VCaP (cell line): ENCODE measurements around the gene ELMO1.

Source experiments
- H3K27ac ChIP-seq: fragments of 450-650 bp; 2 replicates; pipeline ENCODE4 v1.5.1; 2017
- TF ChIP-seq, protein P1 (sequence below): fragments of 450-650 bp; conservative IDR thresholded peaks from 2 replicates; pipeline ENCODE4 v1.5.1; 2017; ENCODE audit warnings: mild to moderate bottlenecking, moderate library complexity

Gene ELMO1

DNA sequence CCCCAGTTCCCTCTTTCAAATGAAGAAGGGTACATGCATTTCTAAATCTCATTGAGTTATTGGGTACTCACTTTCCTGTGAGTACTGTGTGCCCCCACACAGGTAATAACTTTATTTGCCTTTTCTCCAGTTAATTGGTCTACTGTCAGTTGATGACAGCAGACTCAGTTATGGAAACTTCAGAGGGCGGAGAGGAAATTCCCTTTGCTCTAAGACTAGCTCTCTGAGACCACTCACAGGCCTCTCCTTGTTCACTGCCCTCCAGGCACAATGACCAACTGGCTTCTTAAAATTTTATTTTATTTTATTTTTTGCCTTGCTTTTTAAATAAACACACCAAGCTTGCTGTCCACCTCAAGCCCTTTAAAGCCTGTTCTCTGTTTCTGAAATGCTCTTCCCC lies 488.6 kb downstream of the ELMO1 start:
- TF ChIP-seq, protein P1, sequence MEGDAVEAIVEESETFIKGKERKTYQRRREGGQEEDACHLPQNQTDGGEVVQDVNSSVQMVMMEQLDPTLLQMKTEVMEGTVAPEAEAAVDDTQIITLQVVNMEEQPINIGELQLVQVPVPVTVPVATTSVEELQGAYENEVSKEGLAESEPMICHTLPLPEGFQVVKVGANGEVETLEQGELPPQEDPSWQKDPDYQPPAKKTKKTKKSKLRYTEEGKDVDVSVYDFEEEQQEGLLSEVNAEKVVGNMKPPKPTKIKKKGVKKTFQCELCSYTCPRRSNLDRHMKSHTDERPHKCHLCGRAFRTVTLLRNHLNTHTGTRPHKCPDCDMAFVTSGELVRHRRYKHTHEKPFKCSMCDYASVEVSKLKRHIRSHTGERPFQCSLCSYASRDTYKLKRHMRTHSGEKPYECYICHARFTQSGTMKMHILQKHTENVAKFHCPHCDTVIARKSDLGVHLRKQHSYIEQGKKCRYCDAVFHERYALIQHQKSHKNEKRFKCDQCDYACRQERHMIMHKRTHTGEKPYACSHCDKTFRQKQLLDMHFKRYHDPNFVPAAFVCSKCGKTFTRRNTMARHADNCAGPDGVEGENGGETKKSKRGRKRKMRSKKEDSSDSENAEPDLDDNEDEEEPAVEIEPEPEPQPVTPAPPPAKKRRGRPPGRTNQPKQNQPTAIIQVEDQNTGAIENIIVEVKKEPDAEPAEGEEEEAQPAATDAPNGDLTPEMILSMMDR, result no peak
- no peak overlapping the region for H3K27ac ChIP-seq

DNA sequence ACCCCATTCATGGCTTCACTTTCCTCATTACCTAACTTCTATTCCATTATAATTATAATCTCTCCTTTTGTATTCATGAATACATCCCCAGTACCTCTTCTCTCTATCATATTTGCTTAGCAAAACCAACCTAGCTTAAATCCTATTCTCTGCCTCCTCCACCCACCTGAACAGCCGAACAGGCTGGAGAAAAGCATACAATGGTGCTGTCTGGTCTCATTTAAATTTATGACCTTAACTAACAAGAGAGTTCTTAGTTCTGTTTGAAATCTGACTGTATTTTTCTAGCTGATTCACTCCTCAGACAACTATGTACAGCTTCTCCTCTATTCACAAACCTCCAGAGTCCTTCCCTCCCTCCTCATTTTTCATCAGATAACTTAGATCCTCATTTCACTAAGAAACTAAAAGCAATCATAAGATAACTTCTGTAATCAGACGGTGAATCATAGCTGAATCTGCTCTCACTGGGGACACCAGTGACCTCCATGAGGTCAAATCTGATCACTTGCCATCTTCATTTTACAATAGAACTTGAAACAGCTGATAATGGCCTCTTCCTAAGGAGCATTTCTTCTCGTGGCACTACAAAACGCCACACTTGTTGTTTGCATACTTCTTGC lies 490.4 kb downstream of the ELMO1 start:
- no peak overlapping the region for H3K27ac ChIP-seq
- TF ChIP-seq, protein P1, result no peak

DNA sequence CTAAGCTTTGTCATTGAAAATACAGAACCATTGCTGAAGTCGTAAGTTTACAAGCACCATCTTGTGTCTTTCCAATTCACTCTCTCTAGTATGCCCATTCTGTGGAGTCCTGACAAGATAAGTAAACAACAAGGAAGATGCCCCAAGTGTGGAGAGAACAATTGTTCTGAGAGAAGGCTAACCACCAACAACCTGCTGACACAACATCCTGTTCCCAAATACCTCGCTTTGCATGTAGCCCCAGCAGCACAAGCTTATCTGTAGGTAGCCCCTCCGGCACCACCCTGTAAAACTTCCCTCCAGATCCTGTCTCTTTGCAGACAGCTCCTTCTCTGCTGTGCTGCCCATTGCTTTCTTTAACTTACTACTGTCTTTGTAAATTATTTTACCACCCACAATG lies 491.0 kb downstream of the ELMO1 start:
- TF ChIP-seq, protein P1, result no peak
- H3K27ac ChIP-seq, result no peak overlapping the region

DNA sequence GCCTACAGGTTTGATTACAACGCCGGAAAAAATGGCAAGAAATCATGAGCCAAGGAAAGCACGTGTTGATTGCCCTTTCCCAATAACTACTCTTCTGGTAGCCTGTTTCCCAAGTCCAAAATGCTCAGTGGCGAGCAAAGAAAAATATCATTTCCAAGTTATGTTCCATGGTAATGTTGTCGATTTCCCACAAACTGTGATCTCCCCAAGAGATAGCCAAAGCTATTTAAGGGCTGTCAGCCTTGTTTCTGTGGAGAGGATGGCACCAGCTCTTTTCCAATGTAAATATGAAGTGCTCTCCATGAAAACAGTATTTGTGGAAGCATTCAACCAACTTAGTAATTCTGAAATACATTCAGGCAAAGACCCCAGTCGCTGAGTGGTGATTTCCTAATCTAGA lies 491.9 kb downstream of the ELMO1 start:
- no peak overlapping the region for H3K27ac ChIP-seq
- TF ChIP-seq, protein P1, result no peak

- no peak overlapping the region for H3K27ac ChIP-seq
- TF ChIP-seq, protein P1, result no peak
These were observed 493.1 kb downstream of the ELMO1 start for GRCh38 chr7:36955456-36956129.

DNA sequence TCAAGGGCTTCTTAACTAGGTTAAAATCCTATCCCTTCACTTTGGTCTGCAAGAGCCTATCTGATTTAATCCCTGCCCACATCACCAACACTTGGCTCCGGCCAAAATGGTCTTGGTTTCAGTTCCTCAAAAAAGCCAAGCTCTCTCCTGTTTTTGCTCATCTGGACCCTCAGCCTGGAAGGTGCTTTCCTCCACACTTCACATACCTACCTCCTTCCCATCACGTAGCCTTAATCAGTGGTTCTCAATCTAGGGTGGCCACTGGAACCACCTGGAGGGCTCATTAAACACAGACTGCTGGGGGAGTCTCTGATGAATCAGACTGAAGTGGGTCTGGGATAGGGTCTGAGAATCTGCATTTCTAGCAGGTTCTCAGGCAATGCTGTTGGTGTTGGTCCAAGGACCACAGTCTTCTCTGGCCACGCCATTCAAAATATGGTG lies 497.4 kb downstream of the ELMO1 start:
- TF ChIP-seq, protein P1, result no peak

DNA sequence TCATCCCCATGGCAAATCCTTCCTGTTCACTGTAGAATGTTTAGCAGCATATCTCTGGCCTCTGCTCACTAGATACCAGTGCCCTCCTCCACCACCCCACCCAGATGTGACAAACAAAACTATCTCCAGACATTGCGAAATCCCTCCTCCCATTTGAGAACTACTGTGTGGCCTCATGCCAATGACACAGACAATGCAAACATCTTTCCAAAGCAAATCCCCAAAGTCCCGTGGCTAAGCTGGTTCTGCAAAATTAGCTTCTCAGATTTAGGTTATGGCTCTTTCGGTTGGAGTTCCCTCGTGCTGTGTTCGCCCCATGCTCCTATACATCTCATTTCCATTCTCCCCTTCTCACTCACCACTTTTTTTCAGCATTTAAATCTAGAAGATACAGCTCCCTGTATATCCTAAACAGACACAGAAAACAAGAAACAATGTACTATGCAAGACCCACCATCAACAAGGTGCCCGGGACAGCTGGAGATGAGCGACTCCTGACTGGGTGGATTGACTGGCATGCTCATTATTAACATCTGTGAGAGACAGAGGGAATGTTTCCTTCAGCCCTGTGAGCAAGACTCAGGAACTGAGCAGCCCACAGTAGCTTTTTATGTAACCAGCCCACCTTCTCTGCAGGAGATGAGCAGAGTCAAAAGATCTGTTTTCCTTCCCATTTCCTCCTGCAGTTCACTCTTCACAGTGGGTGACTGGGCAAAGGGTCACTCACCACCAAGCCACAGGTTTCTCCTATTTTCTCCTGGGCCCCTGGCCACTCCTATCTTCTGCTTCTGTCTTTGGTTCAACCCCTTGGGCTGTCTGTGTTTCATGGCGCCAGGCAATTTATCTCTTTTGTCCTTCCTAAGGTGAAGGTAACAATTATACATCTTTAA lies 498.7 kb downstream of the ELMO1 start:
- TF ChIP-seq, protein P1, result no peak
- H3K27ac ChIP-seq, result peak overlapping the region; percentile 22; the same call in 1 of the 2 replicates

More for the DNA sequence above, 497.4 kb downstream of the ELMO1 start:
- H3K27ac ChIP-seq, result no peak overlapping the region
